ENCODE data around the gene NCKAP5.

- TF ChIP-seq CTCF (IDR thresholded peaks at IDR 0.05; ENCODE audit: low read depth, low read length, missing input control) (no peak), GABPA (IDR thresholded peaks at IDR 0.05 in 1 of 2, conservative IDR thresholded peaks at IDR 0.05 in 1 of 2) (no peak), TAF1 (conservative IDR thresholded peaks at IDR 0.05) (no peak), ATF3 (IDR thresholded peaks at IDR 0.05) (no peak), JUND (IDR thresholded peaks at IDR 0.05) (no peak), MAX (IDR thresholded peaks at IDR 0.05) (no peak), EGR1 (IDR thresholded peaks at IDR 0.05; ENCODE audit: low read depth in 2 of 2) (no peak), ZBTB33 (IDR thresholded peaks at IDR 0.05) (no peak), RAD21 (IDR thresholded peaks at IDR 0.05) (no peak)
Observed at GRCh38 chr2:132845339-132845738, 722.9 kb downstream of the NCKAP5 start.
